ENCODE data around the gene DIAPH3.

- TF ChIP-seq CTCF (conservative IDR thresholded peaks at IDR 0.05): no peak
- TF ChIP-seq ZFX (IDR thresholded peaks at IDR 0.05): no peak
Observed at GRCh38 chr13:59747529-59747928, 416.2 kb downstream of the DIAPH3 start.

All from C4-2B (cell line).